HL-60 (cell line): ENCODE results near the gene SOWAHA.

Source experiments
- DNase-seq, 2 experiments: peaks; one replicate each; pipeline ENCODE4 v3.0.0-alpha.2; 2010 to 2020; ENCODE audit warnings: low read depth in 1 of 2, low spot score in 1 of 2
- H3K27ac ChIP-seq: fragments of 250-450 bp; sonication (Bioruptor Pico); replicated peaks from 2 replicates; pipeline ENCODE4 v1.5.1; 2020; ENCODE audit warnings: mild to moderate bottlenecking, moderate library complexity
- H3K27me3 ChIP-seq: fragments of 250-450 bp; sonication (Bioruptor Pico); 2 replicates; pipeline ENCODE4 v1.5.1; 2021; ENCODE audit warnings: mild to moderate bottlenecking, moderate library complexity; ENCODE audit not compliant: insufficient read depth, poor library complexity, severe bottlenecking
- H3K4me3 ChIP-seq: replicated peaks from 2 replicates; pipeline ENCODE4 v1.5.1; 2011; ENCODE audit warnings: mild to moderate bottlenecking, control low read depth, low read length; ENCODE audit not compliant: insufficient read depth
- CTCF ChIP-seq: IDR thresholded peaks from one replicate; pipeline ENCODE4 v1.5.1; 2011; ENCODE audit warnings: low read length, control low read depth, inconsistent platforms; ENCODE audit not compliant: insufficient read depth
- GABPA ChIP-seq: IDR thresholded peaks from 2 replicates; pipeline ENCODE4 v1.6.1; 2012; ENCODE audit warnings: low read depth
- POLR2AphosphoS5 ChIP-seq: IDR thresholded peaks from 2 replicates; pipeline ENCODE4 v1.6.1; 2012; ENCODE audit warnings: low read depth
- SPI1 ChIP-seq: IDR thresholded peaks from 2 replicates; pipeline ENCODE4 v1.6.1; 2012; ENCODE audit warnings: low read depth, mild to moderate bottlenecking, borderline replicate concordance
- TF ChIP-seq, protein P1 (sequence below): IDR thresholded peaks from 2 replicates; pipeline ENCODE4 v1.6.1; 2012; ENCODE audit warnings: low read depth; ENCODE audit not compliant: insufficient replicate concordance

The SOWAHA gene

DNA sequence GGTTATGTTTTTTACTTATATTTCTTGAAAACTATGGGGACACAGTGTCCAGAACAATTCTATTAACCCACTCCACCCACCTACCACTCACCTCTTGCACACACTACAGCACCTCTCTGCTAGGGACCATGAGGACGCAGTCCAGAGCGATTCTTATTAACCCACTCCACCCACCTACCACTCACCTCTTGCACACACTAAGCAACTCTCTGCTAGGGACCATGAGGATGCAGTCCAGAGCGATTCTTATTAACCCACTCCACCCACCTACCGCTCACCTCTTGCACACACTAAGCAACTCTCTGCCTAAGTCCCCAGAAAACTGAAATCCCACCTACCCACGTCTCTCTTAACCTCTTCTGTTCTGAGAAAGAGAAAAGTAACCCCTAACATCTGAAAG lies 19.5 kb downstream of the SOWAHA start:
- TF ChIP-seq POLR2AphosphoS5 (no peak), CTCF (no peak), GABPA (no peak)
- TF ChIP-seq, protein P1, sequence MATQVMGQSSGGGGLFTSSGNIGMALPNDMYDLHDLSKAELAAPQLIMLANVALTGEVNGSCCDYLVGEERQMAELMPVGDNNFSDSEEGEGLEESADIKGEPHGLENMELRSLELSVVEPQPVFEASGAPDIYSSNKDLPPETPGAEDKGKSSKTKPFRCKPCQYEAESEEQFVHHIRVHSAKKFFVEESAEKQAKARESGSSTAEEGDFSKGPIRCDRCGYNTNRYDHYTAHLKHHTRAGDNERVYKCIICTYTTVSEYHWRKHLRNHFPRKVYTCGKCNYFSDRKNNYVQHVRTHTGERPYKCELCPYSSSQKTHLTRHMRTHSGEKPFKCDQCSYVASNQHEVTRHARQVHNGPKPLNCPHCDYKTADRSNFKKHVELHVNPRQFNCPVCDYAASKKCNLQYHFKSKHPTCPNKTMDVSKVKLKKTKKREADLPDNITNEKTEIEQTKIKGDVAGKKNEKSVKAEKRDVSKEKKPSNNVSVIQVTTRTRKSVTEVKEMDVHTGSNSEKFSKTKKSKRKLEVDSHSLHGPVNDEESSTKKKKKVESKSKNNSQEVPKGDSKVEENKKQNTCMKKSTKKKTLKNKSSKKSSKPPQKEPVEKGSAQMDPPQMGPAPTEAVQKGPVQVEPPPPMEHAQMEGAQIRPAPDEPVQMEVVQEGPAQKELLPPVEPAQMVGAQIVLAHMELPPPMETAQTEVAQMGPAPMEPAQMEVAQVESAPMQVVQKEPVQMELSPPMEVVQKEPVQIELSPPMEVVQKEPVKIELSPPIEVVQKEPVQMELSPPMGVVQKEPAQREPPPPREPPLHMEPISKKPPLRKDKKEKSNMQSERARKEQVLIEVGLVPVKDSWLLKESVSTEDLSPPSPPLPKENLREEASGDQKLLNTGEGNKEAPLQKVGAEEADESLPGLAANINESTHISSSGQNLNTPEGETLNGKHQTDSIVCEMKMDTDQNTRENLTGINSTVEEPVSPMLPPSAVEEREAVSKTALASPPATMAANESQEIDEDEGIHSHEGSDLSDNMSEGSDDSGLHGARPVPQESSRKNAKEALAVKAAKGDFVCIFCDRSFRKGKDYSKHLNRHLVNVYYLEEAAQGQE, result no peak
- Histone ChIP-seq H3K27ac (no peak overlapping the region), H3K4me3 (no peak overlapping the region), H3K27me3 (no peaks in the 10 kb centered on the region)
- DNase-seq, result no peak

- Histone ChIP-seq H3K4me3 (no peak overlapping the region), H3K27ac (no peak overlapping the region), H3K27me3 (no peaks in the 10 kb centered on the region)
- TF ChIP-seq GABPA (no peak), POLR2AphosphoS5 (no peak), CTCF (no peak)
- no peak for DNase-seq
Observed at GRCh38 chr5:132834057-132834456, 21.0 kb downstream of the SOWAHA start.

- Histone ChIP-seq H3K27me3 (no peaks in the 10 kb centered on the region), H3K27ac (no peak overlapping the region), H3K4me3 (no peak overlapping the region)
- TF ChIP-seq GABPA, result no peak
- TF ChIP-seq CTCF, result no peak
- no peak for TF ChIP-seq POLR2AphosphoS5
- TF ChIP-seq, protein P1, result no peak
- no peak for TF ChIP-seq SPI1
- DNase-seq, result no peak
Observed at GRCh38 chr5:132836852-132837251, 23.8 kb downstream of the SOWAHA start.

DNA sequence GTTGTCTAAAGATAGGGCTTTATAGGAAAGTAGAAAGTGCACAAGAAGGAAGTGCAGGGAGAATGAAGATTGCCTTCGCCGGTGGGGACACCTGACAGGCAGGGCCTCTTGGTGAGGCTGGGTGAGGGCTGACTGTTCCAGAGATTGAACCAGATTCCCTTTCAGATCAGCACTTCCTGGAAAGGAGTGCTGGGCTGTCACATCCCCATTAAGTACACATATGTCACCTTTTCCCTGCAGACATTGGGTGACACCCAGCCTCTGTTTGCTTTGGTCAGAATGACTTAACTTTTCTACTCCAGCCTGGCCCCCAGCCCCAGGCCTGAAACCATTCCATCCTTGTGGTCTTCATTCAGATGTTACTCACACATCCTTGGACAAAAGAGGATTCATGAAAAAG lies 24.8 kb downstream of the SOWAHA start:
- Histone ChIP-seq H3K27ac (no peak overlapping the region), H3K27me3 (no peaks in the 10 kb centered on the region), H3K4me3 (no peak overlapping the region)
- no peak for DNase-seq
- TF ChIP-seq CTCF (no peak), SPI1 (no peak), POLR2AphosphoS5 (no peak), GABPA (no peak)
- TF ChIP-seq, protein P1, result no peak
